Type B pancreatic cell (in vitro differentiated cells): ENCODE data around the gene ARL4C. TPM values are rescaled to one million over a fixed set of nuclear protein-coding genes. Genes with fewer than 3 reads are reported as not detected.

ENCODE experiments used
- DNase-seq: peaks from one replicate; pipeline ENCODE4 v3.0.0; 2021; ENCODE audit warnings: mixed read lengths; ENCODE audit not compliant: unreplicated experiment; ENCODE audit errors: extremely low spot score
- H3K27ac Mint-ChIP-seq: 2 replicates; pipeline ENCODE4 v1.8.0; 2021; ENCODE audit warnings: mild to moderate bottlenecking, mixed read lengths
- H3K27me3 Mint-ChIP-seq: 2 replicates; pipeline ENCODE4 v1.8.0; 2021; ENCODE audit warnings: mixed read lengths
- H3K36me3 Mint-ChIP-seq: 2 replicates; pipeline ENCODE4 v1.8.0; 2021; ENCODE audit warnings: mixed read lengths
- H3K4me1 Mint-ChIP-seq: one replicate; pipeline ENCODE4 v1.8.0; 2021; ENCODE audit warnings: mixed read lengths; ENCODE audit not compliant: unreplicated experiment
- H3K4me3 Mint-ChIP-seq: 2 replicates; pipeline ENCODE4 v1.8.0; 2021; ENCODE audit warnings: mild to moderate bottlenecking, mixed read lengths
- H3K9me3 Mint-ChIP-seq: 2 replicates; pipeline ENCODE4 v1.8.0; 2021; ENCODE audit warnings: mixed read lengths
- CTCF ChIP-seq: fragments of 200-600 bp; sonication (generic); conservative IDR thresholded peaks from 2 replicates; pipeline ENCODE4 v1.5.0; 2021; ENCODE audit warnings: antibody characterized with exemption, mild to moderate bottlenecking
- total RNA-seq: library from RNA; stranded (reverse); gene quantifications from 2 replicates; pipeline ENCODE4 v1.2.1, GENCODE V29; 2021; ENCODE audit warnings: low replicate concordance

The ARL4C gene
- total RNA-seq, 1 donor from 2014 or later: 72.1 TPM

GRCh38 chr2:234488913-234489451, 7.9 kb downstream of the ARL4C start:
- H3K27ac Mint-ChIP-seq: peak overlapping the region; percentile 18
- DNase-seq: no peak
- no peaks in the 10 kb centered on the region for H3K27me3 Mint-ChIP-seq
- no peaks in the 10 kb centered on the region for H3K9me3 Mint-ChIP-seq
- no peak for TF ChIP-seq CTCF
- no peak overlapping the region for H3K4me3 Mint-ChIP-seq
- peaks cover 41% of the 10 kb centered on the region for H3K36me3 Mint-ChIP-seq
- H3K4me1 Mint-ChIP-seq: peaks cover 18% of the 10 kb centered on the region

GRCh38 chr2:234488486-234488885, 8.4 kb downstream of the ARL4C start:
- peaks cover 17% of the 10 kb centered on the region for H3K4me1 Mint-ChIP-seq
- TF ChIP-seq CTCF: no peak
- H3K27ac Mint-ChIP-seq: peak overlapping the region; percentile 18
- H3K4me3 Mint-ChIP-seq: no peak overlapping the region
- no peaks in the 10 kb centered on the region for H3K9me3 Mint-ChIP-seq
- peaks cover 41% of the 10 kb centered on the region for H3K36me3 Mint-ChIP-seq
- DNase-seq: no peak
- no peaks in the 10 kb centered on the region for H3K27me3 Mint-ChIP-seq

GRCh38 chr2:234487356-234487755, 9.5 kb downstream of the ARL4C start:
- H3K4me1 Mint-ChIP-seq: peaks cover 8% of the 10 kb centered on the region
- peaks cover 30% of the 10 kb centered on the region for H3K36me3 Mint-ChIP-seq
- no peak overlapping the region for H3K27ac Mint-ChIP-seq
- no peak overlapping the region for H3K4me3 Mint-ChIP-seq
- no peaks in the 10 kb centered on the region for H3K27me3 Mint-ChIP-seq
- no peaks in the 10 kb centered on the region for H3K9me3 Mint-ChIP-seq
- DNase-seq: no peak
- no peak for TF ChIP-seq CTCF

- no peaks in the 10 kb centered on the region for H3K9me3 Mint-ChIP-seq
- H3K27me3 Mint-ChIP-seq: no peaks in the 10 kb centered on the region
- peak; percentile 42 for TF ChIP-seq CTCF
- H3K4me1 Mint-ChIP-seq: peaks cover 7% of the 10 kb centered on the region
- no peak for DNase-seq
- H3K4me3 Mint-ChIP-seq: no peak overlapping the region
- peaks cover 17% of the 10 kb centered on the region for H3K36me3 Mint-ChIP-seq
- H3K27ac Mint-ChIP-seq: no peak overlapping the region
Observed at GRCh38 chr2:234483568-234484251, 13.2 kb downstream of the ARL4C start.

GRCh38 chr2:234481301-234481700, 15.6 kb downstream of the ARL4C start:
- TF ChIP-seq CTCF: no peak
- no peak overlapping the region for H3K4me3 Mint-ChIP-seq
- peaks cover 7% of the 10 kb centered on the region for H3K4me1 Mint-ChIP-seq
- no peaks in the 10 kb centered on the region for H3K27me3 Mint-ChIP-seq
- no peak for DNase-seq
- H3K36me3 Mint-ChIP-seq: peaks cover 11% of the 10 kb centered on the region
- no peak overlapping the region for H3K27ac Mint-ChIP-seq
- no peaks in the 10 kb centered on the region for H3K9me3 Mint-ChIP-seq
